GM12872 (cell line): ENCODE results near the gene WDR4.

ENCODE experiments used
- TF ChIP-seq, protein P1 (sequence below): IDR thresholded peaks from 3 replicates; pipeline ENCODE4 v1.5.1; 2011; ENCODE audit warnings: low read depth, mild to moderate bottlenecking, low read length, moderate library complexity; ENCODE audit not compliant: insufficient read depth

WDR4 gene

GRCh38 chr21:42892582-42892930 is 13.2 kb upstream of the WDR4 start:
- TF ChIP-seq, protein P1, sequence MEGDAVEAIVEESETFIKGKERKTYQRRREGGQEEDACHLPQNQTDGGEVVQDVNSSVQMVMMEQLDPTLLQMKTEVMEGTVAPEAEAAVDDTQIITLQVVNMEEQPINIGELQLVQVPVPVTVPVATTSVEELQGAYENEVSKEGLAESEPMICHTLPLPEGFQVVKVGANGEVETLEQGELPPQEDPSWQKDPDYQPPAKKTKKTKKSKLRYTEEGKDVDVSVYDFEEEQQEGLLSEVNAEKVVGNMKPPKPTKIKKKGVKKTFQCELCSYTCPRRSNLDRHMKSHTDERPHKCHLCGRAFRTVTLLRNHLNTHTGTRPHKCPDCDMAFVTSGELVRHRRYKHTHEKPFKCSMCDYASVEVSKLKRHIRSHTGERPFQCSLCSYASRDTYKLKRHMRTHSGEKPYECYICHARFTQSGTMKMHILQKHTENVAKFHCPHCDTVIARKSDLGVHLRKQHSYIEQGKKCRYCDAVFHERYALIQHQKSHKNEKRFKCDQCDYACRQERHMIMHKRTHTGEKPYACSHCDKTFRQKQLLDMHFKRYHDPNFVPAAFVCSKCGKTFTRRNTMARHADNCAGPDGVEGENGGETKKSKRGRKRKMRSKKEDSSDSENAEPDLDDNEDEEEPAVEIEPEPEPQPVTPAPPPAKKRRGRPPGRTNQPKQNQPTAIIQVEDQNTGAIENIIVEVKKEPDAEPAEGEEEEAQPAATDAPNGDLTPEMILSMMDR, result no peak

- TF ChIP-seq, protein P1, result no peak
These were observed 8.0 kb upstream of the WDR4 start for GRCh38 chr21:42887326-42887725.

GRCh38 chr21:42883921-42884320 is 4.6 kb upstream of the WDR4 start:
- TF ChIP-seq, protein P1, result no peak

GRCh38 chr21:42880352-42880751 is 1.0 kb upstream of the WDR4 start:
- TF ChIP-seq, protein P1, result no peak

- TF ChIP-seq, protein P1, result no peak
These were observed 704 bp downstream of the WDR4 start for GRCh38 chr21:42878678-42878992.

DNA sequence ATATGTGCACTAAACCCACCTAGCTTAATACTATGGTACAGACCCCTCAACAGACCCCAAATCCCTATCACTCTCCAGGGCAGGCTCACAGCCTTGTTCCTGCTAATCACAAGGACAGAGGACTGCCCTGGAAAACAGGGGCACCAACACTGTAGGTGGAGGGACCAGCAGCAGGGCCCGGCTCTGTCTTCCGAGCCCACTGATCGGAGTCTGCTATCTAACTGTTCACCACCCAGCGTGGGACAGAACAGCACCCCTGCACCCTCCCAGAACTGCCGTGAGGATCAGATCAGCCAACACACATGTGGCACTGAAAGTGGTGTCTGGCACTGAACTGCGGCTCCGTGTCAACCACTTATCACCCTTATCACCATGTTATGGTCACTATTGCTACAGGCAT is 6.2 kb downstream of the WDR4 start:
- TF ChIP-seq, protein P1, result no peak

DNA sequence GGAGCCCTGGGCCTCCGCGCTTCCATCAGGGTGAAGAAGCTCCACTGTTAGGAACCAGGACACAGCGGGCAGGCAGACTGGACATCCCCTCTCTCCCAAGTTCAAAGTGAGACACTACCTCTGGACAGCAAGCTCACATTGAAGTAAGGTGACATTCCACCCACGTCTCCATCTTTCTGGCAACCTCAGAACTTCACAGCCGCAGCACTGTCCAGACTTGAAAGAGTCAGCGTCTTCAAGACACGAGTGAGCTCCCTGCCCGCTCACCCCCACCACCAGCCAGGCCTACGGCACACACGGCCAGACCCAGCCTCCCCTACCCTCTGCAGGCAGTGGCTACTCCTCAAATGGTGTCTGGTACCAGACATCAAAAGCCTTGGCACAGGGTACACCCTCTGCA is 11.1 kb downstream of the WDR4 start:
- TF ChIP-seq, protein P1, result no peak

DNA sequence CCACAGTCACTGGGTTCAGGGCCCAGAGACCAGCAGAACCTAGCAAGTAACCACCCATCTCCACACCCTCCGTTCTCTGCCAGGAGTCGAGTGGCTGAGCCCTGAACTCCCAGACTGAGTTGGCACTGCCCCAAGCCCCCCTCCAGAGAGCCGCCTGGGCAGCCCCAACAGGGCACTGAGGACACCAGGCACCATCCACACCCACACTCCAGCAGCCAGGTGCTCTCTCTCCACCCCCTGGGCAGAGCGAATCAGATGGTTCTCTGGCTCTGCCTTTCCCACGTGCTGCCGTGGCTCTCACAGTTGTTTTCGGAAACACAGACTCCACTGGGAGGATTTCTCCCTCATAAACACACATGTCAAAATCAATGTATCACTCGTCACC is 13.6 kb downstream of the WDR4 start:
- TF ChIP-seq, protein P1, result no peak
